GM06990 (cell line): ENCODE measurements around the gene RSRP1.
"Not testable (repeated sequence)": the region's sequence is repeated elsewhere in the genome, so short reads cannot be mapped to it uniquely, and the experiment has no call there.

Experiments used
- DNase-seq: peaks from one replicate; pipeline ENCODE4 v3.0.0-alpha.2; 2011; ENCODE audit not compliant: insufficient read length; ENCODE audit errors: extremely low read depth
- H3K27me3 ChIP-seq: replicated peaks from 2 replicates; pipeline ENCODE4 v1.6.0; 2011; ENCODE audit warnings: low read length; ENCODE audit not compliant: control insufficient read depth, insufficient read depth
- H3K36me3 ChIP-seq: 2 replicates; pipeline ENCODE4 v1.5.1; 2011; ENCODE audit warnings: low read length; ENCODE audit not compliant: control insufficient read depth, insufficient read depth
- H3K4me3 ChIP-seq: replicated peaks from 2 replicates; pipeline ENCODE4 v1.5.1; 2011; ENCODE audit warnings: low read depth, mild to moderate bottlenecking, control low read depth, low read length
- TF ChIP-seq, protein P1 (sequence below): IDR thresholded peaks from 2 replicates; pipeline ENCODE4 v1.5.1; 2011; ENCODE audit warnings: low read length, control low read depth, mild to moderate bottlenecking, inconsistent platforms; ENCODE audit not compliant: insufficient read depth, poor library complexity, severe bottlenecking

The RSRP1 gene

DNA sequence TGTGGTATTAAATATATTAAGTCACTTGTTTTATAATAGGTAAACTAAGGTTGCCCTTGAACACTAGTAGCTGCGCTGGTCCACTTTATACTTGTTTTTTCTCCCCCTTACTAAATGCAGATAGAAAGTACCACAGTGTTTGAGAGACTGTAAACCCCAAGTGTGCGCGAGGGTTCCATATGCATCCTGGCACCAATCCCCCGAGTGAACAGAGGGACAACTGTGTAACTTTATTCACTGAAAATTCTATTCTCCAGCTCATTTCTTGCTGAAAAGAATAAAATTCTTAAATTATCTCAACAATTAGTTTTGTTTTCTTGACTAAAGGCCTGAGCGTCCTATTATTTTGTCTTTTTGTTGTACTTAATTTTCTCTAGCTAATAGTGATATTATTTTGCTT, 1.9 kb downstream of the RSRP1 start:
- TF ChIP-seq, protein P1, sequence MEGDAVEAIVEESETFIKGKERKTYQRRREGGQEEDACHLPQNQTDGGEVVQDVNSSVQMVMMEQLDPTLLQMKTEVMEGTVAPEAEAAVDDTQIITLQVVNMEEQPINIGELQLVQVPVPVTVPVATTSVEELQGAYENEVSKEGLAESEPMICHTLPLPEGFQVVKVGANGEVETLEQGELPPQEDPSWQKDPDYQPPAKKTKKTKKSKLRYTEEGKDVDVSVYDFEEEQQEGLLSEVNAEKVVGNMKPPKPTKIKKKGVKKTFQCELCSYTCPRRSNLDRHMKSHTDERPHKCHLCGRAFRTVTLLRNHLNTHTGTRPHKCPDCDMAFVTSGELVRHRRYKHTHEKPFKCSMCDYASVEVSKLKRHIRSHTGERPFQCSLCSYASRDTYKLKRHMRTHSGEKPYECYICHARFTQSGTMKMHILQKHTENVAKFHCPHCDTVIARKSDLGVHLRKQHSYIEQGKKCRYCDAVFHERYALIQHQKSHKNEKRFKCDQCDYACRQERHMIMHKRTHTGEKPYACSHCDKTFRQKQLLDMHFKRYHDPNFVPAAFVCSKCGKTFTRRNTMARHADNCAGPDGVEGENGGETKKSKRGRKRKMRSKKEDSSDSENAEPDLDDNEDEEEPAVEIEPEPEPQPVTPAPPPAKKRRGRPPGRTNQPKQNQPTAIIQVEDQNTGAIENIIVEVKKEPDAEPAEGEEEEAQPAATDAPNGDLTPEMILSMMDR = no peak
- no peaks in the 10 kb centered on the region for H3K27me3 ChIP-seq
- H3K36me3 ChIP-seq = peaks cover 10% of the 10 kb centered on the region
- no peak for DNase-seq
- H3K4me3 ChIP-seq = peak overlapping the region; percentile 88

DNA sequence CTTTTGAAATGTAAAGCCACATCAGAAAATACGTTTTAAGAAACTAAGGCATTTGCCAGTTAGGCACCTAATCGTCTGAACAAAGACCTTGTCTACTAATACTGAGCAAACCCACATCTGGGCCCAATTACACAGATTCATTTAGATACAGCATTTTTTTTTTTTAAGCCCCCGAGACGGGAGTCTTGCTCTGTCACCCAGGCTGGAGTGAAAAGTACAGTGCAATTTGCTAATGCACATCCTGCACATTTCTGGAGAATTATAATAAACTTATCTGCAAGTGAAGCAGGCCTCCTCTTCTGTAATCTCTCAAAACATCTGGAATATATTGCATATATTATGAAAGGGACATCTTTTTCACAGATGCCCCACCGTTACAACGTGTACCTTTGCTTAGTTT, 3.3 kb downstream of the RSRP1 start:
- Histone ChIP-seq H3K27me3 (no peaks in the 10 kb centered on the region), H3K36me3 (peaks cover 10% of the 10 kb centered on the region), H3K4me3 (no peak overlapping the region)
- TF ChIP-seq, protein P1 = no peak
- no peak for DNase-seq

DNA sequence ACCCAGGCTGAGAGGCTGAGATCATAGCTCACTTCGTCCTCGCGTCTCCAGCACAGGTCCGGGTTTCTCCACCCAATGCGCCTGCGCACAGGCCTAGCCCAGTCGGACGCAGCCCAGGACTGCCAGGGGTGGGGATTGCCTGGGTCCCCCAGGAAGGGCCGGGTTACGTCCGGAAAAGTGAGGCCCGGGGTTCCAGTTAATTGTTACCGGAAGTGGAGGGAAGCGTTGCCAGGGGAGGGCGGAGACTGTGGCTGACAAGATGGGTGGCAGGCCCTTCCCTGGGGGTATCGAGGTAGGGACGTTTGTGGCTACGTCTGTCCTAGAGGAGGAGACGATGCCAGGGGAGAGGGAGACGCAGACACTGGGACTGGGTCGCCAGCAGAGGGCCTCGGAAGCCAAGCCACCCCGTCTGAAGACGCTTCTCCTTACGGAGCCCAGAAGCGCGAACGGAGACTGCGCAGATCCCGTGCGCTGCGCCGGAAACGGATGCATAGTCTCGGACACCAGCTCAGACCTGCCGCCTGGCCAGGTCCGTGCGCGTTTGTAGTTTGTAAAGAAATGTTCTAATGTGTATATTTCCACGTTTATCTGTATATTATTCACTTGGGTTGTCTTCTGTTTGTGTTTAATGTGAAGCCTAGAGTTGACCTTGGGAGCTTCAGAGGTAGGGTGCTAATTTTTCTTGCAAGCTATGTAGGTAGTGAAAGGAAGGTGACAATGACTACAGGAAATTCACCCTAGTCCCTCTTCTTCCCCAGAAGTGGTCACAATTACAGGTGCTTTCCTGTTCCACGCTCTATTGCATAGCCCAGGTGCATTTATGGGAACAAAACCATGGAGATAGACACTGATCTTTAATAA, 7.3 kb downstream of the RSRP1 start:
- DNase-seq = peak; percentile 92
- Histone ChIP-seq H3K36me3 (peaks cover 6% of the 10 kb centered on the region), H3K4me3 (peak overlapping the region; percentile 50), H3K27me3 (no peaks in the 10 kb centered on the region)
- TF ChIP-seq, protein P1 = peak; percentile 66

DNA sequence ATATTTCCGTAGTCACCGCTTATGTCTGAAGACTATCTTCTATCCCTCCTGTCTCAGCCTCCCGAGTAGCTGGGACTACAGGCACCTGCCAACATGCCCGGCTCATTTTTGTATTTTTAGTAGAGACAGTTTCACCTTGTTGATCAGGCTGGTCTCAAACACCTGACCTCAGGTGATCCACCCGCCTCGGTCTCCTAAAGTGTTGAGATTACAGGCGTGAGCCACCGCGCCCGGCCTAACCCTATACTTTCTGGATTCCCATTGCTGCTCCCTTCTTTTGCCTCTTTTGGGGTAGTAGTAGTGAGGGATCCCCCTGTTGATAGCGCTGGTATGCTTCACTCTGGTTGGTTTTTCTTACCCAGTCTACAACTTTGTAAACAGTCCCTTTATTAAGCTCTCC, 9.2 kb downstream of the RSRP1 start:
- Histone ChIP-seq H3K27me3 (no peaks in the 10 kb centered on the region), H3K36me3 (peaks cover 3% of the 10 kb centered on the region), H3K4me3 (no peak overlapping the region)
- TF ChIP-seq, protein P1 = no peak
- DNase-seq = no peak

DNA sequence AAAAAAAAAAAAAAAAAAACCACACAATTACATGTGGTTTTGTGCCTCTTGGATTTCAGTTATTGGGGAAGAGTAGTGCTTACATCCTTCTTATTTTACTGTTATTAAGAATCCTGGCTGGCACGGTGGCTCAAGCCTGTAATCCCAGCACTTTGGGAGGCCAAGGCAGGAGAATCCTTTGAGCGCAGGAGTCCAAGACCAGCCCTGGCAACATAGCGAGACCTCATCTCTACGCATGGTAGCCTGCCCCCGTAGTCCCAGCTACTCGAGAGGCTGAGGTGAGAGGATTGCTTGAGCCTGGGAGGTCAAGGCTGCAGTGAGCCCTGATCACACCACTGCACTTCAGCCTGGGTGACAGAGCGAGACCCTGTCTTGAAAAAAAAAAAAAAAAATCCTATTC, 11.0 kb downstream of the RSRP1 start:
- peak overlapping the region; percentile 34; the same call in 1 of the 2 replicates for H3K4me3 ChIP-seq
- H3K36me3 ChIP-seq = not testable (repeated sequence)

DNA sequence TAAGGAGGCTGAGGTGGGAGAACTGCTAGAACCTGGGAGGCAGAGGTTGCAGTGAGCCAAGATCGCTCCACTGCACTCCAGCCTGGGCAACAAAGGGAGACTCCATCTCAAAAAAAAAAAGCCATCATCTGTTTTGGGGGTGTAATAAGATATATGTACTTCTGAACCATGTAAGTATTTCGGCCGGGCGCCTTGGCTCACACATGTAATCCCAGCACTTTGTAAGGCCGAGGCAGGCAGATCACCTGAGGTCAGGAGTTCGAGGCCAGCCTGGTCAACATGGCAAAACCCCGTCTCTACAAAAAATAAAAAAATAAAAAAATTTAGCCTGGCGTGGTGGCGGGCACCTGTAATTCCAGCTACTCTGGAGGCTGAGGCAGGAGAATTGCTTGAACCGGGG, 11.8 kb downstream of the RSRP1 start:
- H3K27me3 ChIP-seq, H3K4me3 ChIP-seq: not testable (repeated sequence)

More for the DNA sequence above, 11.0 kb downstream of the RSRP1 start:
- not testable (repeated sequence) for DNase-seq, H3K27me3 ChIP-seq

More for the DNA sequence above, 11.8 kb downstream of the RSRP1 start:
- DNase-seq, H3K36me3 ChIP-seq: not testable (repeated sequence)
